ENCODE data around the gene F5. TPM values are rescaled to one million over a fixed set of nuclear protein-coding genes. Genes with fewer than 3 reads are reported as not detected.

Gene F5
- total and polyA plus RNA-seq, 2 experiments from 2014 or later, result 0.16 TPM; not detected in 1

DNA sequence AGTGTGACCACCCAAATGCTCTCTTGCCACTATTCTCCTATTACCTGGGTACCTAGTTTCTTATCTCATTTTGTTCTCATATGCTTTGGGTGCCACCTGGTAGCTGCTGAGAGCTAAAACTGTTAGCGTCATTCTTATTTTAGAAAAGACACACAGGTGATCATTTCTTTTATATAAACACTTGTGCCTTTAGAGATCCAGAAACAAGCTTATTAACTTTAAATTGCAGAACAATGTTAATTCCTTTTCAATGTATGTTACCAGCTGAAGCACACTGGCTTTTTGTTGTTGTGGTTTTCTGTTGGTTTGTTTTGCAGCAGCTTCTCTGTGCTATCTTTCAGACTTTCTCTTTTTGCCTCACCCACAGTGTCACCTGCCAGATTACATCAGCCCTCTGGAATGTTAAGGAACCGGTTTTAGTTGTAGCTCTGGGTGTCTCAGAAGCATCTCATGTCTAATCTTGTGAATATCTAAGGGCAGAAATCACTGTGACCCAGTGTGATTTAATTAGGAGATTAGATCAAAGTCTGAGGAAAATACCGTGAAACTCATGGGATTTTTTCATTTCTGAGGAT, 57.1 kb downstream of the F5 start:
- Histone ChIP-seq H3F3A (replicated peaks; ENCODE audit: low read depth) (no peaks in the 10 kb centered on the region), H3K27ac (ENCODE audit: low read depth) (peak overlapping the region; percentile 48), H3K4me1 (ENCODE audit: insufficient read depth) (peaks cover 20% of the 10 kb centered on the region; the same call in 1 of the 2 replicates), H3K79me2 (replicated peaks; ENCODE audit: insufficient read depth) (no peaks in the 10 kb centered on the region), H3K4me2 (peak overlapping the region; percentile 35), H3K27me3 (ENCODE audit: insufficient read depth) (no peaks in the 10 kb centered on the region), H3K9me2 (ENCODE audit: insufficient read depth) (no peaks in the 10 kb centered on the region), H4K20me1 (replicated peaks; ENCODE audit: insufficient read depth) (no peaks in the 10 kb centered on the region), H3K36me3 (ENCODE audit: insufficient read depth) (no peaks in the 10 kb centered on the region), H3K4me3 (0 out of 2 replicates have a peak overlapping the region, but pooled peaks have one; percentile 8), H2AFZ (no peak overlapping the region)
- peak; percentile 96 for ATAC-seq
- TF ChIP-seq CREB1 (CRISPR knock-in tag; IDR thresholded peaks at IDR 0.05; ENCODE audit: low read depth) (no peak), CTCF (conservative IDR thresholded peaks at IDR 0.05; ENCODE audit: low read depth in 2 of 2) (no peak), ZNF331 (CRISPR knock-in tag; IDR thresholded peaks at IDR 0.05; ENCODE audit: low read depth) (no peak), STAT1 (IDR thresholded peaks at IDR 0.05; ENCODE audit: unreplicated experiment) (no peak), JUNB (IDR thresholded peaks at IDR 0.05; ENCODE audit: unreplicated experiment) (no peak), ZNF114 (CRISPR knock-in tag; IDR thresholded peaks at IDR 0.05) (no peak), EZH2phosphoT487 (IDR thresholded peaks at IDR 0.05; ENCODE audit: unreplicated experiment) (no peak), EZH2 (IDR thresholded peaks at IDR 0.05; ENCODE audit: low read depth, unreplicated experiment) (no peak), REST (IDR thresholded peaks at IDR 0.05; ENCODE audit: unreplicated experiment) (no peak), POLR2AphosphoS5 (IDR thresholded peaks at IDR 0.05; ENCODE audit: low read depth) (no peak), NANOG (IDR thresholded peaks at IDR 0.05; ENCODE audit: borderline replicate concordance) (no peak)
- TF ChIP-seq, protein P1, sequence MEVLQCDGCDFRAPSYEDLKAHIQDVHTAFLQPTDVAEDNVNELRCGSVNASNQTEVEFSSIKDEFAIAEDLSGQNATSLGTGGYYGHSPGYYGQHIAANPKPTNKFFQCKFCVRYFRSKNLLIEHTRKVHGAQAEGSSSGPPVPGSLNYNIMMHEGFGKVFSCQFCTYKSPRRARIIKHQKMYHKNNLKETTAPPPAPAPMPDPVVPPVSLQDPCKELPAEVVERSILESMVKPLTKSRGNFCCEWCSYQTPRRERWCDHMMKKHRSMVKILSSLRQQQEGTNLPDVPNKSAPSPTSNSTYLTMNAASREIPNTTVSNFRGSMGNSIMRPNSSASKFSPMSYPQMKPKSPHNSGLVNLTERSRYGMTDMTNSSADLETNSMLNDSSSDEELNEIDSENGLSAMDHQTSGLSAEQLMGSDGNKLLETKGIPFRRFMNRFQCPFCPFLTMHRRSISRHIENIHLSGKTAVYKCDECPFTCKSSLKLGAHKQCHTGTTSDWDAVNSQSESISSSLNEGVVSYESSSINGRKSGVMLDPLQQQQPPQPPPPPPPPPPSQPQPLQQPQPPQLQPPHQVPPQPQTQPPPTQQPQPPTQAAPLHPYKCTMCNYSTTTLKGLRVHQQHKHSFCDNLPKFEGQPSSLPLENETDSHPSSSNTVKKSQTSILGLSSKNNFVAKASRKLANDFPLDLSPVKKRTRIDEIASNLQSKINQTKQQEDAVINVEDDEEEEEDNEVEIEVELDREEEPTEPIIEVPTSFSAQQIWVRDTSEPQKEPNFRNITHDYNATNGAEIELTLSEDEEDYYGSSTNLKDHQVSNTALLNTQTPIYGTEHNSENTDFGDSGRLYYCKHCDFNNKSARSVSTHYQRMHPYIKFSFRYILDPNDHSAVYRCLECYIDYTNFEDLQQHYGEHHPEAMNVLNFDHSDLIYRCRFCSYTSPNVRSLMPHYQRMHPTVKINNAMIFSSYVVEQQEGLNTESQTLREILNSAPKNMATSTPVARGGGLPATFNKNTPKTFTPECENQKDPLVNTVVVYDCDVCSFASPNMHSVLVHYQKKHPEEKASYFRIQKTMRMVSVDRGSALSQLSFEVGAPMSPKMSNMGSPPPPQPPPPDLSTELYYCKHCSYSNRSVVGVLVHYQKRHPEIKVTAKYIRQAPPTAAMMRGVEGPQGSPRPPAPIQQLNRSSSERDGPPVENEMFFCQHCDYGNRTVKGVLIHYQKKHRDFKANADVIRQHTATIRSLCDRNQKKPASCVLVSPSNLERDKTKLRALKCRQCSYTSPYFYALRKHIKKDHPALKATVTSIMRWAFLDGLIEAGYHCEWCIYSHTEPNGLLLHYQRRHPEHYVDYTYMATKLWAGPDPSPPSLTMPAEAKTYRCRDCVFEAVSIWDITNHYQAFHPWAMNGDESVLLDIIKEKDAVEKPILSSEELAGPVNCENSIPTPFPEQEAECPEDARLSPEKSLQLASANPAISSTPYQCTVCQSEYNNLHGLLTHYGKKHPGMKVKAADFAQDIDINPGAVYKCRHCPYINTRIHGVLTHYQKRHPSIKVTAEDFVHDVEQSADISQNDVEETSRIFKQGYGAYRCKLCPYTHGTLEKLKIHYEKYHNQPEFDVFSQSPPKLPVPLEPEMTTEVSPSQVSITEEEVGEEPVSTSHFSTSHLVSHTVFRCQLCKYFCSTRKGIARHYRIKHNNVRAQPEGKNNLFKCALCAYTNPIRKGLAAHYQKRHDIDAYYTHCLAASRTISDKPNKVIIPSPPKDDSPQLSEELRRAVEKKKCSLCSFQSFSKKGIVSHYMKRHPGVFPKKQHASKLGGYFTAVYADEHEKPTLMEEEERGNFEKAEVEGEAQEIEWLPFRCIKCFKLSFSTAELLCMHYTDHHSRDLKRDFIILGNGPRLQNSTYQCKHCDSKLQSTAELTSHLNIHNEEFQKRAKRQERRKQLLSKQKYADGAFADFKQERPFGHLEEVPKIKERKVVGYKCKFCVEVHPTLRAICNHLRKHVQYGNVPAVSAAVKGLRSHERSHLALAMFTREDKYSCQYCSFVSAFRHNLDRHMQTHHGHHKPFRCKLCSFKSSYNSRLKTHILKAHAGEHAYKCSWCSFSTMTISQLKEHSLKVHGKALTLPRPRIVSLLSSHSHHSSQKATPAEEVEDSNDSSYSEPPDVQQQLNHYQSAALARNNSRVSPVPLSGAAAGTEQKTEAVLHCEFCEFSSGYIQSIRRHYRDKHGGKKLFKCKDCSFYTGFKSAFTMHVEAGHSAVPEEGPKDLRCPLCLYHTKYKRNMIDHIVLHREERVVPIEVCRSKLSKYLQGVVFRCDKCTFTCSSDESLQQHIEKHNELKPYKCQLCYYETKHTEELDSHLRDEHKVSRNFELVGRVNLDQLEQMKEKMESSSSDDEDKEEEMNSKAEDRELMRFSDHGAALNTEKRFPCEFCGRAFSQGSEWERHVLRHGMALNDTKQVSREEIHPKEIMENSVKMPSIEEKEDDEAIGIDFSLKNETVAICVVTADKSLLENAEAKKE (CRISPR knock-in tag; IDR thresholded peaks at IDR 0.05), result no peak
- TF ChIP-seq, protein P2, sequence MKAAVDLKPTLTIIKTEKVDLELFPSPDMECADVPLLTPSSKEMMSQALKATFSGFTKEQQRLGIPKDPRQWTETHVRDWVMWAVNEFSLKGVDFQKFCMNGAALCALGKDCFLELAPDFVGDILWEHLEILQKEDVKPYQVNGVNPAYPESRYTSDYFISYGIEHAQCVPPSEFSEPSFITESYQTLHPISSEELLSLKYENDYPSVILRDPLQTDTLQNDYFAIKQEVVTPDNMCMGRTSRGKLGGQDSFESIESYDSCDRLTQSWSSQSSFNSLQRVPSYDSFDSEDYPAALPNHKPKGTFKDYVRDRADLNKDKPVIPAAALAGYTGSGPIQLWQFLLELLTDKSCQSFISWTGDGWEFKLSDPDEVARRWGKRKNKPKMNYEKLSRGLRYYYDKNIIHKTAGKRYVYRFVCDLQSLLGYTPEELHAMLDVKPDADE (IDR thresholded peaks at IDR 0.05), result no peak
- Mint-ChIP-seq H3K27me3 (ENCODE audit: insufficient read depth, low read depth, poor library complexity) (no peaks in the 10 kb centered on the region), H3K4me1 (peaks cover 43% of the 10 kb centered on the region), H3K27ac (peak overlapping the region; percentile 97), H3K9me3 (no peaks in the 10 kb centered on the region; the same call in 2 of the 3 replicates), H3K36me3 (ENCODE audit: low read depth) (no peaks in the 10 kb centered on the region), H3K4me3 (peak overlapping the region; percentile 51)
- peak; percentile 95 for DNase-seq (ENCODE audit: low spot score)
